Large intestine (tissue), 3 donors: ENCODE results near the gene ROS1. TPM values are rescaled to one million over a fixed set of nuclear protein-coding genes. Genes with fewer than 3 reads are reported as not detected.

Experiments
- DNase-seq, 2 donors: peaks; one replicate each; pipeline versions ENCODE4 v3.0.0 to v3.0.0-alpha.2; 2013
- H3K27ac ChIP-seq: one replicate; pipeline ENCODE4 v1.5.1; 2013; ENCODE audit warnings: low read length
- H3K27me3 ChIP-seq: 2 replicates; pipeline ENCODE4 v1.6.1; 2013; ENCODE audit warnings: low read length; ENCODE audit not compliant: control insufficient read depth, insufficient read depth
- H3K36me3 ChIP-seq: 2 replicates; pipeline ENCODE4 v1.6.1; 2013; ENCODE audit warnings: low read length; ENCODE audit not compliant: control insufficient read depth, insufficient read depth
- H3K4me1 ChIP-seq: one replicate; pipeline ENCODE4 v1.6.1; 2013; ENCODE audit warnings: low read length; ENCODE audit not compliant: control insufficient read depth, insufficient read depth
- H3K4me3 ChIP-seq: one replicate; pipeline ENCODE4 v1.5.1; 2013; ENCODE audit warnings: low read length
- H3K9me3 ChIP-seq: one replicate; pipeline ENCODE4 v1.6.1; 2013; ENCODE audit warnings: mild to moderate bottlenecking, low read depth, low read length, moderate library complexity; ENCODE audit not compliant: control insufficient read depth
- WGBS: methylation state at CpG from one replicate; pipeline ENCODE4 v1.1.5; 2013; ENCODE audit warnings: low lambda C conversion rate; ENCODE audit not compliant: insufficient coverage; 5-methylcytosine and 5-hydroxymethylcytosine counted together
- polyA plus RNA-seq: library from polyadenylated mRNA; unstranded; fragments of 120-200 nt; gene quantifications from one replicate; pipeline ENCODE4 v1.2.1, GENCODE V29; 2013

Gene ROS1
- polyA plus RNA-seq, 1 donor, result 1.6 TPM

- Histone ChIP-seq H3K36me3 (no peaks in the 10 kb centered on the region), H3K27ac (no peak overlapping the region), H3K27me3 (no peaks in the 10 kb centered on the region), H3K4me1 (no peaks in the 10 kb centered on the region), H3K4me3 (no peak overlapping the region), H3K9me3 (no peaks in the 10 kb centered on the region)
- DNase-seq, result no peak
- 86% methylated on average over 1 of the region's 2 CpGs for WGBS
Observed at GRCh38 chr6:117441824-117442264, 16.1 kb upstream of the ROS1 start.

GRCh38 chr6:117440706-117441525, 15.2 kb upstream of the ROS1 start:
- Histone ChIP-seq H3K9me3 (no peaks in the 10 kb centered on the region), H3K4me3 (no peak overlapping the region), H3K4me1 (no peaks in the 10 kb centered on the region), H3K27ac (no peak overlapping the region), H3K27me3 (no peaks in the 10 kb centered on the region), H3K36me3 (no peaks in the 10 kb centered on the region)
- no peak for DNase-seq
- no CpG with 5 or more reads among the region's 2 CpGs for WGBS

DNA sequence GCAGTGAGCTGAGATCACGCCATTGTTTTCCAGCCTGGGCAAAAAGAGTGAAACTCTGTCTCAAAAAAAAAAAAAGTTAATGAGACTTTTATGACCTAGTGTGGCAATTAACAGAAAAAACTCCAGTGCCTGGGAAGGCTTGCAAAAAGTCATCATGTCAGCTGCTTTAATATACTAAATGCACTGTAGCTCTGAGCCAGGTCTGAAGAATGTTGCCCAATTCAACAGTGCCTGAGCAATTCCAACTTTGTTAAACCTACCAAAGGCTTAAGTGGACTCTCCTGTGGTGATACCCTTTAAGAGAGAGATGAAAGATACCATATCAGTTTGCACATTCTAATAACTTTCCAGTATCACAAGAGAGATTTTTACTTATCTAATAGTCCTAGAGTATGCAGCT, 6.5 kb upstream of the ROS1 start:
- Histone ChIP-seq H3K4me1 (no peaks in the 10 kb centered on the region), H3K36me3 (no peaks in the 10 kb centered on the region), H3K4me3 (no peak overlapping the region), H3K27ac (no peak overlapping the region), H3K27me3 (no peaks in the 10 kb centered on the region), H3K9me3 (no peaks in the 10 kb centered on the region)
- no peak for DNase-seq
- no CpG with 5 or more reads among the region's 1 CpG for WGBS

DNA sequence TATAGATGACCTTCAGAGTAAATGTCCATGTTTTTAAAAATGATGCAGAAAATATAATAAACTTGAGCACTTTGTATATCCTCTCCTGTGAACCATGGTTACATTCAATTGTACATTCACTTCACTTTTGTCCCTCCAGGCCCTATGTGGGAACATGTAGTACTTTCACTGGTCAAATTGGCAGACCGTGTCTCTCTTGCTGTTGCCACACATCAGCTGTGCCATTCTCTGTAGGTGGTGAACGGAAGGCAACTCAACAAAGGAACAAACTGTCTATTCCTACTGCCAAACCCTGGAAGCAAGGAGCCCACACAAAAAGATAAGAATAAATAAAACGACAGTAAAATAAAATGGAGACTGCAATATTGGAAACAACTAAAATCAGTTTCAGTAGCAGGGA, 2.0 kb downstream of the ROS1 start:
- Histone ChIP-seq H3K4me3 (no peak overlapping the region), H3K27me3 (no peaks in the 10 kb centered on the region), H3K27ac (no peak overlapping the region), H3K9me3 (no peaks in the 10 kb centered on the region), H3K4me1 (peaks cover 2% of the 10 kb centered on the region), H3K36me3 (no peaks in the 10 kb centered on the region)
- WGBS, result 89% methylated on average over 1 of the region's 3 CpGs
- DNase-seq, result no peak

- H3K9me3 ChIP-seq, result no peaks in the 10 kb centered on the region
- 68% methylated on average over 3 of the region's 4 CpGs for WGBS
- H3K36me3 ChIP-seq, result no peaks in the 10 kb centered on the region
- no peaks in the 10 kb centered on the region for H3K27me3 ChIP-seq
- H3K4me3 ChIP-seq, result no peak overlapping the region
- no peak for DNase-seq
- H3K4me1 ChIP-seq, result peaks cover 8% of the 10 kb centered on the region
- no peak overlapping the region for H3K27ac ChIP-seq
Observed at GRCh38 chr6:117418320-117418719, 7.4 kb downstream of the ROS1 start.

GRCh38 chr6:117417851-117418250, 7.9 kb downstream of the ROS1 start:
- Histone ChIP-seq H3K36me3 (no peaks in the 10 kb centered on the region), H3K4me3 (no peak overlapping the region), H3K9me3 (no peaks in the 10 kb centered on the region), H3K27me3 (no peaks in the 10 kb centered on the region), H3K27ac (no peak overlapping the region), H3K4me1 (peaks cover 8% of the 10 kb centered on the region)
- 33% methylated on average over 1 of the region's 1 CpG for WGBS
- no peak for DNase-seq

DNA sequence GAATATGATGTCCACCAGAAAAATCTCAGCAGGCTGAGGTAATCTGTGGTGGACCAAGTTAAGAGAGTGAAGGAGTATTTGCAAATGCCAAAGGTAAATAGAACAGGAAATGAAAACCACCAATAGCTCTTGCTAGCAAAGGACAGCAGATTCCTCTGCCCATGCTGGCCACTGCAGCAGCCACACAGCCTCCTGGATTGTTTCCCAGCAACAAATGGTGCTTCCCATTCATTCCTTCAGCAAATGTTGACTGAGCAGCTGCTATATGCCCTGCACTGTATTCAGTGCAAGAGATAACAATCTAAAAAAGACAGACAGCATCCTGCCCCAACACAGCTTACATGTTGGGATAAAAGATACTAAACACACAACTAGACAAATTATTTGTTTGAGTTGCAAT, 11.0 kb downstream of the ROS1 start:
- Histone ChIP-seq H3K27ac (no peak overlapping the region), H3K36me3 (no peaks in the 10 kb centered on the region), H3K4me1 (peaks cover 8% of the 10 kb centered on the region), H3K4me3 (no peak overlapping the region), H3K9me3 (no peaks in the 10 kb centered on the region), H3K27me3 (no peaks in the 10 kb centered on the region)
- DNase-seq, result no peak

DNA sequence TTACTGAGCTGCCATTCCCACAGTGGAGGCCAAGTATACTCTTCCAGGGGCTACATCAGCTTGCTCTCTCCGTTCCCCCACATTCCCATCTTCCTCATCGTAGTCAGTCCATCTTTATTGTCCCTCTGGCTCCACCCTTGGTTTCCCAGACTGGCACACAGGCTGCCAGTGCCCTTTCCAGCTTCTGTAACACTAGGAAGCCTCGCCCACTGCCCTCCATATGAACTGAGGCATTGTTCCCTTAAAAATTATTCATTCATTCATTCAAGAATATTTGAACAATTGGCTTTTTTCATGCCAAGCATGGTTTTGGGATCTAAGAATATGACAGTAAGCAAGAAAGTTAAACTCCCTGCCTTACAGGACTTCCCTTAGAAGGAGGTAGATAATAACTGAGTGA, 14.3 kb downstream of the ROS1 start:
- 73% methylated on average over 2 of the region's 3 CpGs for WGBS
- Histone ChIP-seq H3K27ac (no peak overlapping the region), H3K4me3 (no peak overlapping the region), H3K36me3 (no peaks in the 10 kb centered on the region), H3K9me3 (no peaks in the 10 kb centered on the region), H3K27me3 (no peaks in the 10 kb centered on the region), H3K4me1 (no peaks in the 10 kb centered on the region)
- DNase-seq, result no peak

- WGBS, result 72% methylated on average over 3 of the region's 4 CpGs
- H3K36me3 ChIP-seq, result no peaks in the 10 kb centered on the region
- no peaks in the 10 kb centered on the region for H3K27me3 ChIP-seq
- no peak for DNase-seq
- no peak overlapping the region for H3K4me3 ChIP-seq
- H3K27ac ChIP-seq, result no peak overlapping the region
- no peaks in the 10 kb centered on the region for H3K9me3 ChIP-seq
- no peaks in the 10 kb centered on the region for H3K4me1 ChIP-seq
Observed at GRCh38 chr6:117409863-117410262, 15.9 kb downstream of the ROS1 start.

DNA sequence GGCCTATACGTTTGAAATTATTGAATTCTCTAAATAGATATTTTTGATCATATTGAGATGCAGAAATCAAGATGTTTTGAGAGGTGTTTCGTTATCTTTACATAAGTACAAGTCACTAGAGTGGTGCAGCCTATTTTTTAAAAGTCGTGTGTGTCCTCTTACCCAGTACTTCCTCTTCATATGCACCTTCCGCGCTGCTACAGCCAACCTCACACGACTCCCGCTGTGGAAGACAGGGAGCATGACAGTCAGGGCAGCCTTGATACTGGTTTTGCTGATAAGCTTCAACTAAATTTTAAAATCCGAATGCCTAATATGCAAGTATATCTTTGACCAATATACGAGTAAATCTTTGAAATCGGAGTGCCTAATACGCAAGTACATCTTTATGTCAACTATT, 16.3 kb downstream of the ROS1 start:
- H3K4me1 ChIP-seq, result no peaks in the 10 kb centered on the region
- no peak overlapping the region for H3K4me3 ChIP-seq
- H3K36me3 ChIP-seq, result no peaks in the 10 kb centered on the region
- 94% methylated on average over 5 of the region's 11 CpGs for WGBS
- H3K9me3 ChIP-seq, result no peaks in the 10 kb centered on the region
- no peak overlapping the region for H3K27ac ChIP-seq
- H3K27me3 ChIP-seq, result no peaks in the 10 kb centered on the region
- no peak for DNase-seq

DNA sequence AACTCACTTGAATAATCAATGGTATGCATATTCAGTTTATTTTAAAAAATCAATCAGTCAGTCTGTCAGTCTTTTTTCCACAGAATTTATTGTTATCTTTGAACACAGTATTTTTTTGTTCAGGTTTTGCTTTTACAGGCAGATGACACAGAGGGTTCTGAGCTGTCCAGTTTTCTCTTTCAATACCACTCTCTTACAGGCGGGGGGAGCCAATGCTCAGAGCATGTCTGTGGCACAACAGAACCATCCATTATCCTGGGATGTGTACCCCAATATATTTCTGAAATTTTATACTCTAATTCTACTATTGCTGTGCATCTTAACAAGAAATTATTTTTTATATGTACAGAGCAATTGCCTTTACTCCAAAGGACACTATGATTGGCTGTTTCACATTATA, 21.2 kb downstream of the ROS1 start:
- Histone ChIP-seq H3K9me3 (no peaks in the 10 kb centered on the region), H3K27ac (no peak overlapping the region), H3K4me1 (no peaks in the 10 kb centered on the region), H3K36me3 (no peaks in the 10 kb centered on the region), H3K4me3 (no peak overlapping the region), H3K27me3 (no peaks in the 10 kb centered on the region)
- DNase-seq, result no peak
- no CpG with 5 or more reads among the region's 1 CpG for WGBS
